Measurements from ENCODE around the gene RNF168.
A peak's percentile ranks its signal among the peaks of the same experiment; 100 is the strongest.
"Not testable (repeated sequence)": the region's sequence is repeated elsewhere in the genome, so short reads cannot be mapped to it uniquely, and the experiment has no call there.

The RNF168 gene

GRCh38 chr3:196503196-196504076 is at the start of gene RNF168:
Gene RNF168 (minus strand): TSS chr3:196503768. CDS start chr3:196503173, 595 bp downstream.
- DNase-seq (ENCODE audit: low read depth), result peak; percentile 65

- DNase-seq (ENCODE audit: low read depth), result no peak
These were observed 48.7 kb upstream of the RNF168 start for GRCh38 chr3:196552253-196552652.

GRCh38 chr3:196550172-196550571 is 46.6 kb upstream of the RNF168 start:
- DNase-seq (ENCODE audit: low read depth), result not testable (repeated sequence)

- DNase-seq (ENCODE audit: low read depth), result not testable (repeated sequence)
These were observed 45.7 kb upstream of the RNF168 start for GRCh38 chr3:196549312-196549711.

- DNase-seq (ENCODE audit: low read depth), result no peak
These were observed 43.5 kb upstream of the RNF168 start for GRCh38 chr3:196547067-196547466.

GRCh38 chr3:196546537-196546936 is 43.0 kb upstream of the RNF168 start:
- no peak for DNase-seq (ENCODE audit: low read depth)

- DNase-seq (ENCODE audit: low read depth), result no peak
These were observed 41.0 kb upstream of the RNF168 start for GRCh38 chr3:196544491-196544992.

- no peak for DNase-seq (ENCODE audit: low read depth)
These were observed 38.3 kb upstream of the RNF168 start for GRCh38 chr3:196541684-196542445.

- no peak for DNase-seq (ENCODE audit: low read depth)
These were observed 33.9 kb upstream of the RNF168 start for GRCh38 chr3:196537319-196537984.

- no peak for DNase-seq (ENCODE audit: low read depth)
These were observed 29.7 kb upstream of the RNF168 start for GRCh38 chr3:196533260-196533681.

- no peak for DNase-seq (ENCODE audit: low read depth)
These were observed 27.9 kb upstream of the RNF168 start for GRCh38 chr3:196531418-196531817.

- DNase-seq (ENCODE audit: low read depth), result no peak
These were observed 25.2 kb upstream of the RNF168 start for GRCh38 chr3:196528639-196529233.

- no peak for DNase-seq (ENCODE audit: low read depth)
These were observed 21.6 kb upstream of the RNF168 start for GRCh38 chr3:196525141-196525540.

GRCh38 chr3:196524527-196524926 is 21.0 kb upstream of the RNF168 start:
- DNase-seq (ENCODE audit: low read depth), result no peak

- no peak for DNase-seq (ENCODE audit: low read depth)
These were observed 20.3 kb upstream of the RNF168 start for GRCh38 chr3:196523841-196524240.

- DNase-seq (ENCODE audit: low read depth), result not testable (repeated sequence)
These were observed 17.7 kb upstream of the RNF168 start for GRCh38 chr3:196521291-196521690.

- no peak for DNase-seq (ENCODE audit: low read depth)
These were observed 16.1 kb upstream of the RNF168 start for GRCh38 chr3:196519718-196520082.

- no peak for DNase-seq (ENCODE audit: low read depth)
These were observed 15.6 kb upstream of the RNF168 start for GRCh38 chr3:196518966-196519717.

GRCh38 chr3:196517919-196518318 is 14.4 kb upstream of the RNF168 start:
- no peak for DNase-seq (ENCODE audit: low read depth)

- no peak for DNase-seq (ENCODE audit: low read depth)
These were observed 13.7 kb upstream of the RNF168 start for GRCh38 chr3:196517162-196517800.
